NCI-H1092 (cell line): ENCODE results near the gene TNFRSF12A.

Source experiments
- DNase-seq: peaks from one replicate; lab custom pipeline; 2025; lab: John Stamatoyannopoulos, UW

Gene TNFRSF12A

DNA sequence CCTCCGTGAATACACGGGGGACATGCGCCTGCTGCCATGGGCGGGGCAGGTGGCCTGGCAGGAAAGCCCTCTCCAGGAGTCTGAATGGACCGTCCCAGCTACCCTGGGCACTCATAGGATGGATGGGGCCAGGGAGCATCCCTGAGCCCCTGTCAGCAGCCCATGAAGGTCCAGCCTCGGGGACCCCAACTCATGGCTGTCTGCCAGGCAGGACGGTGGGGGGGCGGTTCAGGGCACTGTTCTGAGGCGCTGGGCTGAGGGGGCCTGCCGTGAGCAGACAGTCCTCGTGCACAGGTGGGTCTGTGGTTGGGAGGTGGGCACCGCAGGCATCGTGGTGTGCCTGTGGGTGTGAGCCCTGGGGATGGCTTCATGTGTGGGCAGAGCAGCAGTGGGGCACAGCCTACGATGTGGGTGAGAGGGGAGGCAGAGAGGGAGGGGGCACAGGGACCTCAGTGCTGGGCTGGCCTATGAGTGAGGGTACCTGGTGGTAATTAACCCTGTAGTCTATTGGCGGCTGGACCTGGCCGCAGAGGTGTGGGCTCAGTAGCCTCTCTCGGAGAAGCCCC, 33.5 kb upstream of the TNFRSF12A start:
- DNase-seq: no peak

DNA sequence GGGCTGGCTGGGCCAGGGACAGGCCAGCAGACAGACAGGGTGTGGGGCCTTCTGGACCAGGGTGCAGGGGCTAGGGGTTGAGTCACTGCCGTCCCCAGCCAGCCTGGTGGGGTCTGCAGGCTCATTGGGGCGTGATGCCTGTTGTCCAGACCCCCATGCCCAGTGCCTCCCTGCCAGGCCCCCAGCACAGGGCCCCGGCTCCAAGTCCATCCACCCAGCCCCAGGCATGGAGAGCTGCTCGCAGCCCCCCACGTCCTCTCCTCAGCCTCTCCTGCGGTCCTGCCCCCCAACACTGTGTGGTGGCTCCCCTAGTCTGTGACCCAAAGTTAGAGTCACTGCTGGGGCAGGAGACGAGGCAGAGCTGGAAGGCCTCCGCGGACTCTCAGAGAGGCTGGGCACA, 32.9 kb upstream of the TNFRSF12A start:
- no peak for DNase-seq

DNA sequence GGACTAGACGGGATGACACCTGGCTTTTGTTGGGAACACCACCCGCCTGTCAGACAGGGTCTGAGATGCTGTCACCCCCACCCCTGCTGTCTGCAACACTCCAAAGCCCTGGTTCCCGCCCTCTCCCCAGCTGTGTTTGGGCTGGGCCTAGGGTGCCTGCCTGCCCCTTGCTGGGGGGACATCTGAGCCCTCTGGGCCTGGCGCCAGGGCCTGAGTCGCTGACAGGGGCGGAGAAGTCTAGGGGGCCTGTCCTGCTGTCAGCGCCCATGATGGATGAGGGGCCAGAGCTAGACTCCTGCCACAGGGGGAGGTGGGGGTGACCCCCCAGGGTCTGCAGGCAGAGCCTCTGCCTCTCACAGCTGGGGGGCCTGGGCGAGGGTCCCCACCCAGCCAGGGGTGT, 32.3 kb upstream of the TNFRSF12A start:
- DNase-seq: peak; percentile 32

DNA sequence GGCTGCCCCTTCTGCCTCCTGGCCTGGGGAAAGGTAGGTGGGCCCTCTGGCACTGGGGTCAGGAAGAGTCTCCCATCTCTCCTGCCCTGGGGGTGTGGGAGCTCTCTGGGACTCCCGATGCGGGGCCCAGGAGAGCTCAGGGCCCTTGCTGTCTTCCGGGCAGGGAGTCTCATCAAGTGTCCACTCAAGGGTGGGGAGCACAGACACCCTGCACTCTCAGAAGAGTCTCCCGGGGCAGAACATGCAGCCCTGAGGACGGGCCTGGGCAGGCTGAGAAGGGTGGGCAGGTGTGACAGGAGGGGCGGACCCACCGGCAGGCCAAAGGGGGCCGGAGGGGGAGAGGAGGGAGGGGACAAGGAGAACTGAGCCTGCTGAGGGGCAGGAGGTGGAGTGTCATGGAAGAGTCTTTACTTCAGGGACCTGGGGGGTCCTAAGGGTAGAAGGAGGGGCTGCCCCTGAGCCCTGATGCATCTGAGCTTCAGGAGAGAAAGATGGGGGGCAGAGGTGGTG, 31.5 kb upstream of the TNFRSF12A start:
- DNase-seq: no peak

DNA sequence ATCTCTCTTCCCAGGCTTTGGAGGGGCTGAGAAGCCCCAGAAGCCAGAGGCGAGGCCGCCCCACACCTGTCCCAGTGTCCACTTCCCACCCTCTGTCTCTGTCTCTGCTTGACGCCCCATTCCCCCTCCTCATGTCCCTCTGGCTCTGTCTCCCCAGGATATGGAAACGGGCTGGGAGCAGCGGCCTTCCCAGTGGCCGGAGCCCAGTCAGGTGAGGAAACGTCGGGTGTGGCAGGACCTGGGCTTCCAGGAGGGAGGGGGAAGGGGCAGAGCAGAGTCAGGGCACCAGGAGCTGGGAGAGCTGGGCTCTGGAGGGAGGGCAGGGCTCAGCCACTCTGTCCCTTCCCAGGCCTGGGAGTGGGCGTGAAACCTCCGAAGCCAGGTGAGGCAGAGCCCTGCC, 29.3 kb upstream of the TNFRSF12A start:
- no peak for DNase-seq

DNA sequence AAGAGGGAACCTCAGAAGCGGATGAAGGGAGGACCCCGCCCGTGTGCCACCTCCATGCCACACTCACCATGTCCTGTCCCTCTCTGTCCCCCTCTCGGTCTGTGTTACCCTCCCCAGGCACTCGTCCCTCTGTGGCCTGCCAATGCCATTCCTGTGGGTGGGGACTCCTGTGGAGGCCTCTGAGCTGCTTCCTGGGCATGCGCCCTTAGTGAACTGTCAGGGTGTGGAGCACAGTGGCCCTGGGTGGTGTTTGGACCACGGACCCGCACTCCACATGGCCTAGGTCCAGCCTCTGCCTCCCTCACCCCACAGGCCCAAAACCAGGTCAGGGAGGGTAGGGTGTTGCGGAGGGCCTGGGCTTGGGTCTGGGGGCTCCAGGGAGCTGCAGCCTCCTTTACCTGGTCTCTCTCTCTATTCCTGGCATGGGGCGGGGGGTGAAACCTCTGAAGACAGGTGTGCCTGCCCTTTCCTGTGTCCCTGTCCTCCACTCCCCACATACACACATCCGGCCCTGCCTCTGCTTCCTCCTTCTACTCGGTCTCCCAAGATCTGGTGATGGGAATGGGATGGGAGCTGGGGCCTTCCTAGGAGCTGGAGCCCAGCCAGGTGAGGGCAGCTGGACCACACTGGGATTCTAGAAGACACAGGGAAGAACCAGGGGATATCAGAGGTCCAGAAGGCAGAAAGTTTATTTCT, 28.5 kb upstream of the TNFRSF12A start:
- DNase-seq: no peak

DNA sequence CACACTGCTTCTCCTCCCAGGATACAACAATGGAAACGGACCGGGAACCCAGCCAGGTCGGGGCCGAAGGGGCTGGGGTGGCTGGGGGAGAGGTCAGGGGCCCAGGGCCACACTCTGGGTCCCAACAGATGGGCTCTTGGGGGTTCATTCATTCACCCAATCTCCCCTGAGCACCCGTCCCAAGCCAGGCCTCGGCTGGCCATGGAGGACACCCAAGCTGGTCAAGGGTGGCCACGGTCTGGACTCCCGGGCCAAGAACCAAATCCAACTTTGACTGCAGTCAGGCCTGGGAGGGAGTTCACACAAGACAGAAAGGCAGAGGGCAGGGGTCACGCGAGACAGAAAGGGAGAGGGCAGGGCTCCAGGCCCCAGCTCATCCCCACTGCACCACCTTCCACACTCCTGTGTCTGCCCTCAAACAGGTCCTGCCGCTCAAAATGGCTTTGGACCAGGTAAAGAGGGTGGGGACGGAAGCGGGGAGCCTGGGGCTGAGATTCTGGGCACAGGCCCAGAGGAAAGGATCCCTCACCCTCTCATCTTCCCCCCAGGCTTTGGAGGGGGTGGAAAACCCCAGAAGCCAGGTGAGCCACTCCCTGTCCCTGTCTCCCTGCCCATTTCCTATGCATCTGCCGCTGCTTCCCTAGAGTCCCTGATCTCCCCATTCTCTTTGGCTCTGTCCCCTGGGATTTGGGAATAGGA, 27.6 kb upstream of the TNFRSF12A start:
- no peak for DNase-seq

DNA sequence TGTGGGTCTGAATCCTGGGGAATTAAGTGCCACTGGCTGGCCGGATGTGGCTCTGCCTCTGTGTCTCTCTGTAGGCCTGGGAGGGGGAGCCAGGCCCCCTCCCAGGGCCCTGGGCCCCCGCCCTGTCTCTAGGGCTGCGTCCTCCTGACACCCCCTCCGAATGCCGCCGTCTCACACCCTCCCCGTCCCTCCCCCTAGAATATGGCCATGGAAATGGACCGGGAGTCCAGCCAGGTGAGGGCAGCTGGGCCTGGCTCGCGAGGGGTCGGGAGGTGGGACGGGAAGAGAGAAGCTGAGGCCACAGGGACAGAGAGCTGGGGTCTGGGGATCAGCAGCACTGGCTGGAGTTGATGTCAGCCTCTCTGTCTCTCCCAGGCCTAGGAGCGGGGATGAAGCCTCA, 23.9 kb upstream of the TNFRSF12A start:
- DNase-seq: no peak

DNA sequence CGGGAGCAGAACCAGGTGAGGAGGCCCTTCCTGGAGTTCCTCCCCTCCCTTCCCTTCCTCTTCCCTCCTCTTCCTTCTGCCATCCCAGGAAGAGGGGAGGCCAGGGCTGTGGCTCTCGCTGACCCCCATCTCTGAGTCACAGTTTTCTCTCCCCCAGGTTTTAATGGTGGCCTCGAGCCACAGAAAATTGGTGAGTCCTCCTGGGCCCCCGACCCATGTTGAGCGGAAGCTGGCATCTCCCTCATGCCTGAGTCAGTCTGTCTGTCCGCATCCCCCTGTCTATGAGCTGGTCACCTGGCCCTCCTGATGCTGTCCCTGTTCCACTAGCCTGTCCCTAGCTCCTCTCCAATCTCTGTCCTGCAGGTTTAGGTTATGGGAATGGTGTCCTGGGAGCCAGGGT, 20.2 kb upstream of the TNFRSF12A start:
- no peak for DNase-seq

DNA sequence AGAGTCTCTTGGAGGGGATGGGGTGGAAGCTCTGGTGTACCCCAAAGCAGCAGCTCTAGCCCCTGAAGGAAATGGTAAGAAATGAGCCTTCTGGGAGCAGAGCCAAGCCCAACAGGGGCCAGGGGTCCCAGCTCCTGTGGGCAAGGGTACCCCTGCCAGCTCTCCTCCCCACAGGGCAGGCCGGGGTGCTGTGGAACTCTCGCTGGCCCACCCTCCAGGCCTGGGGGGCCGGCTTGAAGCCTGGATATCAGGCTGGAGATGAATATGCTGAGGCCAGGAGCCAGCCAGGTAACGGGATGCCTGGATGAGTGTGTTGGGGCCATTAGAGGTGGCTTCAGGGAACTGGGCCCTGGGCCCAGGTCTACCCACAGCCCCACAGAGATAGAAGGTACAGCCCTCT, 19.6 kb upstream of the TNFRSF12A start:
- no peak for DNase-seq

DNA sequence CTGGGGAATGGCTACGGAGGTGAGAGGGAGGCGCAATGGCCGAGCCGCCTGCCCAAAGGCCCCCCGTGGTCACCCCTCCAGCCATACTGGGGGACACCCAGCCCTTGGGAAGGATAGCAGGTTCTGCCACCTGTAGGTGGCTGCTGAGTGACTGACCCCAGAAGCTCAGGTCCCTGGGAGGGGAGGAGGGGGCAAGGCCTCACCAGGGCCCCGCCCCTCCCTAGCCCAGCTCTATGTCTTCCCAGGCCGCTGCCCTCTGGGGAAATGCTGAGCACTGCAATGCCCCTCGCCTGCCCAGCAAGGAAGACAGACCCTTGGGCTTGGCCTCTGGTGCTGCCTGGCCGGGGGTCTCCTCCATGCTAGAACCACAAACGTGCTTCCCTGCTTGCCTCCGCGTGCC, 18.9 kb upstream of the TNFRSF12A start:
- DNase-seq: no peak

DNA sequence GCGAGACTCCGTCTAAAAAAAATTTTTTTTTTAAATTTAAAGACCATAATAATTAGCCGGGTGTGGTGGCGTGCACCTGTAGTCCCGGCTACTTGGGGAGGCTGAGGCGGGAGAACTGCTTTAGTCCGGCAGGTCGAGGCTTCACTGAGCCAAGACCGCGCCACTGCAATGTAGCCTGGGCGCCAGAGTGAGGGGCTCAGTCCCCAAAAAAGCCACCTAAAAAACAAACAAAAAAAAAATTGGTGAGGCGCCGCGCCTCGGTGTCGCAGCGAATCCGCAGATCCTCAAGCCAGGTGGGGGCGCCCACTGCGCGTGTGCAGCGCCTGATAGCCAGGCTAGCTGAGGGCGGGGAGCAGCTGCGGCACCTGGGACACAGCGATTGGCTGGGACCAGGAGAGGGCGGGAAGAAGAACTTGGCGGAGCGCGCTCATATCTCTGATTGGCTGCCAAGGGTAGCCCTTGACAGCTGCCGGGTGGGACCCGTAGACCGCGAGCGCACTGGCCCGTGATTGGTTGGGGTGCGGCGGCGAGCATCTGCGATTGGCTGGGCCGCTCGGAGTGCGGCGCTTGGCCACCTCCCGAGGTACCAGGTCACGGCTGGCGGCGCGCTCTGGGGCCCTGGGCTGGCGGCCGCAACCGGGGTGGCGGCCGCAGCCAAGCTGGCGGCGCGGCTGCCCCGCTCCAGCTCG, 16.4 kb upstream of the TNFRSF12A start:
- peak; percentile 98 for DNase-seq

DNA sequence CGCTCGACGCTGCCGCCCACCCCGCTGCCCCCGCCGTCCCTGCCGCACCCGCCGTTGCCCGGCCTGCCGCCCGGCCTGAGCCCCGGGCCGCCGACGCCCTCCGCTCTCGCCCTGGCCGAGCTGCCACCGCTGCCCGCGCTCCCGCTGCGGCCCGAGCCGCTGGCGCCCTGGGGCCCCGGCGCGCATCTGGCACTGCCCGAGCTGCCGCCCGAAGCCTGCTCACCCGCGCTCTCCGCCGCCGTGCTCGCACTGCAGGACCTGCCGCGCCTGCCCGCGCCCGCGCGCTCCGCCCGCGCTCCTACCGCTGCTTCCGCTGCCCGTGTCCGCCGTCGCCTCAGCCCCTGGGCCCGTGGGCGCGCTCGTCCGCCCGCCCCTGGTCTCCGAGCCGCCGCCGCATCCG, 15.8 kb upstream of the TNFRSF12A start:
- DNase-seq: no peak

DNA sequence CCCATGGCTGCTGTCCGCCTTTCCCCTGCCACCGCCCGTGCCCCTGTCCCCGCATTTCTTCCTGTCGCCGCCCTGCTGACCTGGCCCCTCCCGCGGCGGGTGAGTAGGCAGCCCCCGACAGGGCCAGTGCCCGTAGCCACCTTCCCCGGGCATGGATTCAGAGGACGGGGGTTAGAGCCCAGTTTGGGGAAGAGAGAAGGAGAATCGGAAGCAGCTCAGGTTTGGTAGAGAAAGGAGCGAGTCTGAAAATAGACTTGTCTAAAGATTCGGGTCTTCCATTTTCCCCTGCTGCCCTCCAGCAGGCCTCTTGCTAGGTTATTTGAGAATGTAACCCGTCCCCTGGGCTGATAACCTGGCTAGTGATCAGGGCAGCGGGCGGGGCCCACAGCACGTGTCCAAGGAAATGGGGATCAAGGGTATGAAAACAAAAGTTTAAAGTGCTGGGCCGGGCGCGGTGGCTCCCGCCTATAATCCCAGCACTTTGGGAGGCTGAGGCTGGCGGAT, 15.3 kb upstream of the TNFRSF12A start:
- DNase-seq: no peak

DNA sequence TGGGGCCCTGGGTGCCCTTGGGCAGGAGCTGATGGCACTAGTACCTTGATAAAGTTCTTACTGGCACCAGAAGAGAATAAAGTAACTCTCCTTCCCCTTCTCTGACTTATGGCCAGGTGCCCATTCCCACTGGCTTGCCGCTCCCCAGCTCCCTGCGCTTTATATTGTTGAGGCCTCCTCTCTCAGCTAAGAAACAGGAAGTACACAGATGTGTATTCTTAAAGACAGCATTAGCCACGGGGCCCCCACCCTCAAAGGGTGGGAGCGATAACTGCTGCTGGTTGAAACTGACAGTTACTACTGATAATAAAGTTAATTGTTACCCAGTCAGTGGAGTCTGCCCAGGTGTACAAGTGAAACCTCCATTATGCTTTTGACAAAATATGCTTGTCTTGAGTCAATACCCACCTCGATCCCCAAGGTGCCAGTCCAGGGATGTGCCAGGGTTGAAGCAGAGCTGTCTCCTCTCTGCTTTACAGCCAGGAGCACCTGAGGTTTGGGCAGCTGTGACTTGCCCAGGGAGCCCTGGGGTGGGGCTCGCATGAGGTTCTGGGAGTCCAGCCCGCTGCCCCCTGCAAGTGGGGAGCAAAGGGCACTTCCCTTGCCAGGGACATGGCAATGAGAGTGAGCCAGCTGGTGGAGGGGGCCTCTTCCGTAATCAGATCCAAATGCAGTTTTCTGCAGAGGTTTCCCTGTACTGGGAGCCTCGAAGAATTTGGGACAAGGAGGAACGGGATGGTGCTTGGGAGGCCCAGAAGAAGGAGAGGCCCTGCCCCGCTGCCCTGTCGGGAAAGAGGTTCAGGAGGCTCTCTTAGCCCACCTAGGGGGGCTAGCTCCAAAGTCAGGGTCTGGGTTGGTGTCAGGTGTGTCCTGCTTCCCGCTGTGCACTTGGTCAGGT, 12.9 kb upstream of the TNFRSF12A start:
- no peak for DNase-seq

DNA sequence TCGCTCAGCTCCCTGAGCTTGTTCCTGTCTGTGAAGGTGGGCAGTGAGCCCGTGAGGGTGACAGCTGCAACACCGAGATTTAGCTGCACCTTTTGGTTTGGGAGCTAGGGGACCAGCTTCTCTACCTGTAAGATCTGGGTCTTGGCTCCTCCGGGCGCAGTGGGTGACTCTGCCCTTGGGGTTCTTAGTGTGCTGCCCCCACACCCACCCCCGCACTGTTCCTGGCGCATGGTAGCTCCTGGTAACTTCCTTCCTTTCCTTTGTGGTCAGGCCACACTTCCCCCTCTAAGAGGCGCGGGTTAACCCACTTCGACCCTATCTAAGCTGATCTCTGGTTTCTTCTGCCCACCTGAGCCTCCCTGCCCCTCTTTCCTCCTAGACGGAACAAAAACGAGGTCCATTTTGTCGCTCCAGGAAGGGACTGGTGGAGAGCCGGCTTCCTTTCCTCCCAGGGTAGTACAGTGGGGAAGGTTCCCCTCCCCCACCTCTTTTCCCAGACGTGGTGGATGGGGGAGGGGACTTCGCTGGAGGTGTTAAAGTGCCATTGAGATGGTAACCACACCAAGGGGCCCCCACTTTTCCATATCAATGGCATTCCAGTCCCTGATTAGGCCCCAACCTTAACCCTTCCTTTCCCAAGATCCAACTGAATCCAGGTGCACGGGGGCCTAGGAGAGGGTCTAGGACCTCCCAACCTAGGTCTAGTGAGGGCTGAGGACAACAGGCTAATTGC, 12.0 kb upstream of the TNFRSF12A start:
- no peak for DNase-seq

DNA sequence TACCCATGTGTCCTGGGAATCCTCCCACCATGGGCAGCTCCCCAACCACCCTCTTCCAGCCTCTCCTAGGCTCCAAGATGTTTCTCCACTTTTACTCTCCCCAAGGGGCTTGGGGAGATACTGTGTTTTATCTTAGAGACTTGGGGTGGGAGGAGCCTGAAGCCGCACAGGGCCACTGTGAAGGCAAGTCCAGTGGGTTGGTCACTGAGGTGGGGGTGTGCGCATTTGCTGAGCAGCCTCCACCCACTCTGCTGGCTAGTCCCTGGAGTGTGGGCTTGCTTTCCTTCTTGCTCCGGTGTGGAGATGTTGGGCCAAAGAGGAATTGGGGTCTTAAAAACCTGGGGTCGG, 11.5 kb upstream of the TNFRSF12A start:
- no peak for DNase-seq

DNA sequence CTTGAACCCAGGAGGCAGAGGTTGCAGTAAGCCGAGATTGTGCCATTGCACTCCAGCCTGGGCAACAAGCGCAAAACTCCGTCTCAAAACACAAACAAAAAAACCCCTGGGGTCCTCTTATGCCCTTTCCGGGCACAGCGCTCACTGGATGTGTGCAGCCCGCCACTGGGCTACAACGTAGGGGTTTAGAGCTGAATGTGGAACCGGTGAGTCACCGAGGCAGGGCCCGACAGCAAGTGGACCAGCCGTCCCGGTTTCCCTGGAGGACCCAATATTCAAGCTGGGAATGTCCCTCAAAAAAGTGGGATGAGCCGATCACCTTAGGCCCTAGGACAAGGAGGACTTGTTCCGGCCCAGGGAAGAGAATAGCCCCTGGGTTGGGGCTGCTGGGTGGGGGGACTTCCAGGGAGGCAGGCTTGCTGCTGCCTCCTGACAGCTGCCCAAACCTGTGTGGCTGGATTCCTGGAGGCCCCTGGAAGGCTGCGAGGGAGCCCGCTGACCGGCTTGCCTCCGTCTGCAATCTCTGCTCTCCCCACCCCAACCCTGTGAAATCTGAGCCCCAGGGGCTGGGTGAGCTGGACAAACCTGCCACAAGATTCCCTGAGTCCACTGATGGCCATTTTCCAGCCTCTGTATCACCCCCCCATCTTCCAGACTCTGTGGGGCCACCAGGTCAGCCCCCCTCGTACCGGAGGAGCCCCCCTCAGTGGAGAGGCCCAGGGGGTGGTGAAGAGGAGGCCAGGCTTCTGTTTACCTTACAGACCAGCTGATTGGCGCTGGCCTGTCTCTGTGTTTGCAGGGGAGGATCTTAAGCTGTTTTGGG, 10.4 kb upstream of the TNFRSF12A start:
- no peak for DNase-seq

DNA sequence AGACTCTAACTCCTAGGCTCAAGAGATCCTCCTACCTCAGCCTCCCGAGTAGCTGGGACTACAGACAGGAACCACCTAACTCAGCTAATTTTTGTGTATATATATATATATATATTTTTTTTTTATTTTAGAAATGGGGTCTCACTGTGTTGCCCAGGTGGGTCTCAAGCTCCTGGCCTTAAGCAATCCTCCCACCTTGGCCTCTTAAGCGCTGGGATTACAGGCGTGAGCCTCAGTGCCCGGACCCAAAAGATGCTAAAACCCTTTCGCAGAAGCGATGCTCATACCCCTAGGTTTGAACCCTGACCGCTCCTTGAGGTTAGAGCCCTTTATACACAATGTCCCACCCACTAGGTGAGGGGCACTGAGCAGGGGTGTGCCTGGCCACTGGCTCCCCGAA, 9.7 kb upstream of the TNFRSF12A start:
- no peak for DNase-seq

DNA sequence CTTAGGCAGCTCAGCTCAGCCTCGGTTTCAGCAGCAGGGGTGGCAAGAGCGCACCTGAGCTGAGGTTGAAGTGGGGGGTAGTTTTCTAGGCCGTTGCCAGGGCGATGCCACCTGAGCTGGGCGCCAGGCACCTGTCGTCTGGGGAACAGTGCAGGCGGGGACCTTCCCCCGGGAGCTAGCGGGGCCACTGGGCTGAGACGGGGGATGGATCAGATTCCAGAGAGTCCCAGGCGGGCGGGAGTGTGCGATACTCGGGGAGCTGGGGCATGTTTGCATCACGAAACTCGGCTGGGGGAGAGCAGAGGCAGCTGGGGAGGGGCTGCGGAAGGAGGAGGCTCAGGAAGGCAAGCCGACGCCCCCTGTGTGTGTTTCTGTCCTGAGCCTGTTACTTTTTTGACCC, 7.9 kb upstream of the TNFRSF12A start:
- peak; percentile 70 for DNase-seq
